CD14-positive monocyte (primary cell): Measurements from ENCODE around the gene ELOA. TPM values are rescaled to one million over a fixed set of nuclear protein-coding genes. Genes with fewer than 3 reads are reported as not detected.

Experiments
- DNase-seq, 3 donors: peaks; one replicate each; pipeline ENCODE4 v3.0.0-alpha.2; 2011 to 2022
- H2AFZ ChIP-seq: 2 replicates; pipeline ENCODE4 v1.6.0; 2012; ENCODE audit warnings: mild to moderate bottlenecking, low read depth, low read length, inconsistent platforms; ENCODE audit not compliant: insufficient read depth, poor library complexity, severe bottlenecking
- H3K27ac ChIP-seq, 2 donors: 1 replicate in 1 of 2; 2 replicates in 1 of 2; pipeline ENCODE4 v1.5.1; 2012 to 2013; ENCODE audit warnings: low read length in 2 of 2, control low read depth in 1 of 2, inconsistent platforms in 1 of 2, low read depth in 1 of 2, mild to moderate bottlenecking in 1 of 2
- H3K27me3 ChIP-seq, 2 donors: one replicate each; pipeline versions ENCODE4 v1.6.0 to v1.6.1; 2011 to 2013; ENCODE audit warnings: low read length in 2 of 2; ENCODE audit not compliant: control insufficient read depth in 2 of 2, insufficient read depth in 2 of 2
- H3K36me3 ChIP-seq, 2 donors: replicated peaks in 1 of 2; 1 replicate in 1 of 2; 2 replicates in 1 of 2; pipeline versions ENCODE4 v1.5.1 to v1.6.1; 2012 to 2013; ENCODE audit warnings: low read length in 2 of 2, control low read depth in 1 of 2, inconsistent platforms in 1 of 2, mild to moderate bottlenecking in 1 of 2; ENCODE audit not compliant: insufficient read depth in 2 of 2, control insufficient read depth in 1 of 2
- H3K4me1 ChIP-seq, 2 donors: 1 replicate in 1 of 2; 2 replicates in 1 of 2; pipeline versions ENCODE4 v1.5.1 to v1.6.1; 2012 to 2013; ENCODE audit warnings: low read length in 2 of 2, control low read depth in 1 of 2, inconsistent platforms in 1 of 2, mild to moderate bottlenecking in 1 of 2, moderate library complexity in 1 of 2; ENCODE audit not compliant: insufficient read depth in 2 of 2, control insufficient read depth in 1 of 2
- H3K4me2 ChIP-seq: replicated peaks from 2 replicates; pipeline ENCODE3; 2012; ENCODE audit warnings: low read length, moderate library complexity, mild to moderate bottlenecking; ENCODE audit not compliant: poor library complexity, severe bottlenecking; ENCODE audit errors: extremely low read depth
- H3K4me3 ChIP-seq, 3 experiments: fragments of 200-600 bp in 1 of 3; sonication (generic) in 1 of 3; replicated peaks in 1 of 3; 1 replicate in 2 of 3; 2 replicates in 1 of 3; pipeline ENCODE4 v1.5.1; 2011 to 2013; ENCODE audit warnings: low read length in 3 of 3, mild to moderate bottlenecking in 3 of 3, control low read depth in 2 of 3, low read depth in 2 of 3, inconsistent platforms in 1 of 3, moderate library complexity in 1 of 3
- H3K79me2 ChIP-seq: 2 replicates; pipeline ENCODE4 v1.6.0; 2012; ENCODE audit warnings: mild to moderate bottlenecking, control low read depth, inconsistent platforms, low read length, moderate library complexity; ENCODE audit not compliant: insufficient read depth
- H3K9ac ChIP-seq: 2 replicates; pipeline ENCODE4 v1.6.0; 2017; ENCODE audit warnings: low read length, mild to moderate bottlenecking; ENCODE audit not compliant: insufficient read depth, poor library complexity, severe bottlenecking
- H3K9me3 ChIP-seq, 2 donors: replicated peaks in 1 of 2; 1 replicate in 1 of 2; 2 replicates in 1 of 2; pipeline versions ENCODE4 v1.5.1 to v1.6.1; 2012 to 2013; ENCODE audit warnings: low read length in 2 of 2, control low read depth in 1 of 2; ENCODE audit not compliant: control insufficient read depth in 1 of 2, insufficient read depth in 1 of 2
- H4K20me1 ChIP-seq: 2 replicates; pipeline ENCODE4 v1.6.0; 2012; ENCODE audit warnings: mild to moderate bottlenecking, low read length, control low read depth, moderate library complexity; ENCODE audit not compliant: insufficient read depth
- H3K27ac Mint-ChIP-seq, 7 donors: one replicate each; pipeline ENCODE4 v1.8.0; 2020; ENCODE audit warnings: mild to moderate bottlenecking in 7 of 7, mixed read lengths in 7 of 7, moderate library complexity in 6 of 7, inconsistent platforms in 2 of 7
- H3K27me3 Mint-ChIP-seq, 3 donors: one replicate each; pipeline ENCODE4 v1.8.0; 2021 to 2022; ENCODE audit warnings: low read depth in 3 of 3, mild to moderate bottlenecking in 3 of 3, mixed read lengths in 3 of 3, moderate library complexity in 3 of 3, inconsistent platforms in 1 of 3
- H3K36me3 Mint-ChIP-seq, 2 donors: one replicate each; pipeline ENCODE4 v1.8.0; 2020; ENCODE audit warnings: mixed read lengths in 2 of 2, inconsistent platforms in 1 of 2, mild to moderate bottlenecking in 1 of 2
- H3K4me1 Mint-ChIP-seq: one replicate; pipeline ENCODE4 v1.8.0; 2020; ENCODE audit warnings: mild to moderate bottlenecking, mixed read lengths
- H3K4me3 Mint-ChIP-seq, 2 donors: one replicate each; pipeline ENCODE4 v1.8.0; 2020; ENCODE audit warnings: mild to moderate bottlenecking in 2 of 2, mixed read lengths in 2 of 2, moderate library complexity in 1 of 2
- H3K9me3 Mint-ChIP-seq, 7 donors: one replicate each; pipeline ENCODE4 v1.8.0; 2020 to 2022; ENCODE audit warnings: mixed read lengths in 7 of 7, mild to moderate bottlenecking in 6 of 7, moderate library complexity in 6 of 7, inconsistent platforms in 2 of 7
- CTCF ChIP-seq: fragments of 200-600 bp; IDR thresholded peaks from one replicate; pipeline ENCODE4 v1.8.0; 2022; ENCODE audit warnings: antibody characterized with exemption, mild to moderate bottlenecking
- WGBS: methylation state at CpG from one replicate; pipeline ENCODE4 v1.1.5; 2013; ENCODE audit warnings: missing lambda C conversion rate; ENCODE audit not compliant: insufficient coverage; 5-methylcytosine and 5-hydroxymethylcytosine counted together
- intact Hi-C, 2 donors: fragments of 100-400 bp; cut with micrococcal nuclease; formaldehyde crosslinking; loops; one replicate each; pipeline versions ENCODE4 v1.15.0 to v1.15.1; 2023
- polyA plus RNA-seq, 3 donors: library from polyadenylated mRNA; depleted of rRNA in 1 of 3; unstranded in 2 of 3; stranded (reverse) in 1 of 3; fragments of 300-500 nt in 2 of 3; fragments of >200 nt in 1 of 3; fragmentation: Illumina TruSeq in 2 of 3; gene quantifications; 1 replicate in 2 of 3; 2 replicates in 1 of 3; pipeline ENCODE4 v1.2.3, GENCODE V29; 2012 to 2021

Gene ELOA
- polyA plus RNA-seq, 3 donors: 25.4 to 31.2 (median 28.7) TPM

GRCh38 chr1:23694371-23694770 is 48.9 kb upstream of the ELOA start:
- H3K4me2 ChIP-seq: no peak overlapping the region
- H3K4me3 ChIP-seq: no peak overlapping the region
- H3K36me3 ChIP-seq: peaks cover 66 to 67% of the 10 kb centered on the region in 2 donors
- no peak overlapping the region for H2AFZ ChIP-seq
- H3K27ac ChIP-seq: no peak overlapping the region
- H4K20me1 ChIP-seq: peaks cover 74% of the 10 kb centered on the region
- H3K27me3 ChIP-seq: no peaks in the 10 kb centered on the region
- Mint-ChIP-seq H3K36me3 (peaks cover 65 to 66% of the 10 kb centered on the region in 2 donors), H3K4me1 (peaks cover 44% of the 10 kb centered on the region), H3K27ac (peak overlapping the region in 3 of 7 donors; percentile 1 to 61 (median 14)), H3K9me3 (no peaks in the 10 kb centered on the region), H3K4me3 (no peak overlapping the region), H3K27me3 (no peaks in the 10 kb centered on the region)
- no peaks in the 10 kb centered on the region for H3K9me3 ChIP-seq
- 29% methylated on average over 1 of the region's 3 CpGs for WGBS
- DNase-seq: no peak
- intact Hi-C loops: loop anchor here (5.0 kb wide), 2 partner anchors 48 to 58 kb away; partner anchors contain the start of gene ELOA (in 1 of the 2)
- no peak for TF ChIP-seq CTCF
- H3K4me1 ChIP-seq: peaks cover 16 to 22% of the 10 kb centered on the region in 2 donors
- peak overlapping the region; percentile 7 for H3K9ac ChIP-seq
- H3K79me2 ChIP-seq: peaks cover 78% of the 10 kb centered on the region

GRCh38 chr1:23695667-23696066 is 47.6 kb upstream of the ELOA start:
- H3K36me3 ChIP-seq: peaks cover 79 to 80% of the 10 kb centered on the region in 2 donors
- Mint-ChIP-seq H3K9me3 (no peaks in the 10 kb centered on the region), H3K27ac (peak overlapping the region in 2 of 7 donors; percentile 44 to 80), H3K27me3 (no peaks in the 10 kb centered on the region), H3K4me3 (no peak overlapping the region), H3K4me1 (peaks cover 53% of the 10 kb centered on the region), H3K36me3 (peaks cover 76 to 79% of the 10 kb centered on the region in 2 donors)
- WGBS: 100% methylated on average over 2 of the region's 3 CpGs
- peaks cover 90% of the 10 kb centered on the region for H3K79me2 ChIP-seq
- H3K9ac ChIP-seq: no peak overlapping the region
- peaks cover 16 to 22% of the 10 kb centered on the region in 2 donors for H3K4me1 ChIP-seq
- peaks cover 87% of the 10 kb centered on the region for H4K20me1 ChIP-seq
- no peak overlapping the region for H3K27ac ChIP-seq
- intact Hi-C loops: no loop called here
- TF ChIP-seq CTCF: no peak
- no peak overlapping the region for H3K4me2 ChIP-seq
- no peak overlapping the region for H3K4me3 ChIP-seq
- no peaks in the 10 kb centered on the region for H3K27me3 ChIP-seq
- H3K9me3 ChIP-seq: no peaks in the 10 kb centered on the region
- H2AFZ ChIP-seq: no peak overlapping the region
- DNase-seq: no peak
